Purkinje cell (primary cell): Measurements from ENCODE around the gene CAPN8. TPM values are rescaled to one million over a fixed set of nuclear protein-coding genes. Genes with fewer than 3 reads are reported as not detected.

Source experiments
- polyA plus RNA-seq: library from polyadenylated mRNA; unstranded; fragments of >200 nt; fragmentation: Nextera tagmentation; gene quantifications from 2 replicates; pipeline ENCODE4 v1.2.1, GENCODE V29; 2014

The CAPN8 gene
- polyA plus RNA-seq: 2.0 TPM in 1 of 2 replicates, not detected in the other

DNA sequence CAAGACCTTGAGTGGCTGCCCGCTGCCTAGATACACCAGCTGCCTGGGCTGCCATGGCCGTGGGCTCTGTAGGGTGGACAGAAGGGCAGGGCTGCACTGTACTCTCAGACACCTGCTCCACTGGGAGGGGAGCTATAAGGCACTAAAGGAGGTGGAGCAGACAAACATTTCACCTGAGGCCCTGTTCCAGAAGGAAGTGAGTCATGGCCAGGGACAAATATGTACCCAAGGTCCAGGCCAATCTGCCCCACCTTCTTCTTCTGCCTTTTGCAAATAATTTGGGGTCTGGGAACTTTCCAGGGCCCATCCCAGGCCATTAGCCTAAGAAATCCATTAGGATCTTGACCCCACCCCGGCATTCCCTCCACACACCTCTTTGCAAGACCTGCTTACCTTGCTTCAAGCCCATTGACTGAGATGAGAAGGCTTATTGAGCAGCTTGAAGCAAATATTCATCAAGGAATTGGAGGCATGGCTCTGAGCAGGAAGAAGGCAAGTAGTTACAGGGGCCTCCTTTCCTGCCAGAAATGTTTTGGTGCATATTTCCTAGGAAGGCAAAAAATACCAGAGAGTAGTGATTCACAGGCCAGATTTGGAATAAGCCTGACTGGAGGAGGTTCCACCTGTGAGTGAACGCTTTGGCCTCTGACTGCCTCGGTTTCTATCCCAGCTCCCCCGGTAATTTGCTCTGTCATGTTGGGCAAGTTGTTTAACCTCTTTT is at the start of gene CAPN8:
Gene CAPN8 (minus strand): TSS at position 110 of the 721 bp plus-strand sequence. CDS start 55 bp downstream, at position 55.

DNA sequence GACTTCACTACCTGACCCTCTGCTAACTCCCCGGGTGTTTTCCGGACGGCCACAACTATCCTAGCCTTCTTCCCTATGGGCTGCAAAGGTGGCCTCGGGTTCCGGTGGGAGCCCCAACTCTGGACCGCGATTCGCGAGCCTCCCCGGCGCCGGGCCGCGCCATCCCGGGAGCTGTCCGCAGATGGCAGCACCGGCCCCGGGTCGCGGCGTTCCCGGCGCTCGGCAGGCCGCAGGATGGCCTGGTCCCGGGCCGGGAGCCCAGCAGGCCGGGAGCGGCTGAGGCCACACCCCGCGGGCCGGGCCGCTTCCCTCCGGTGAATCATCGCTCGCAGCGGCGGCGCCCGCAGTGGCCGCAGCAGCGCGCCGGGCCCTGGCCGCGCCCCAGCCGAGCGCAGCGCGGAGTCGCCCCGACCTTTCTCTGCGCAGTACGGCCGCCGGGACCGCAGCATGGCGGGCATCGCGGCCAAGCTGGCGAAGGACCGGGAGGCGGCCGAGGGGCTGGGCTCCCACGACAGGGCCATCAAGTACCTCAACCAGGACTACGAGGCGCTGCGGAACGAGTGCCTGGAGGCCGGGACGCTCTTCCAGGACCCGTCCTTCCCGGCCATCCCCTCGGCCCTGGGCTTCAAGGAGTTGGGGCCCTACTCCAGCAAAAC is 46.8 kb upstream of the CAPN8 start, which contains the start of gene CAPN2:
Gene CAPN2 (plus strand): TSS at position 346 of the 656 bp plus-strand sequence. CDS start 102 bp downstream, at position 448.

Other genes with a start within 250 kb of the CAPN8 start
- gene CAPN2, start 46.8 kb upstream of the CAPN8 start, polyA plus RNA-seq: 37.3 and 42.3 TPM in 2 replicates
- gene TP53BP2, start 180.2 kb upstream of the CAPN8 start, polyA plus RNA-seq: 16.9 and 17.1 TPM in 2 replicates